Prostate gland (tissue), 2 donors: ENCODE measurements around the gene RGS21.

Experiments used
- POLR2A ChIP-seq: fragments of 450-650 bp; IDR thresholded peaks from one replicate; pipeline ENCODE4 v1.6.1; 2016; ENCODE audit warnings: antibody characterized with exemption, mild to moderate bottlenecking
- POLR2AphosphoS5 ChIP-seq: sonication (generic); formaldehyde crosslinking; IDR thresholded peaks from one replicate; pipeline ENCODE4 v1.6.1; 2017; ENCODE audit warnings: antibody characterized with exemption
- TF ChIP-seq, protein P1 (sequence below), 4 experiments: fragments of 200-600 bp in 2 of 4; fragments of 450-650 bp in 2 of 4; sonication (generic) in 2 of 4; IDR thresholded peaks; 1 replicate in 3 of 4; 2 replicates in 1 of 4; pipeline ENCODE4 v1.5.1; 2016 to 2019; ENCODE audit warnings: antibody characterized with exemption in 4 of 4, mild to moderate bottlenecking in 2 of 4, moderate library complexity in 2 of 4

DNA sequence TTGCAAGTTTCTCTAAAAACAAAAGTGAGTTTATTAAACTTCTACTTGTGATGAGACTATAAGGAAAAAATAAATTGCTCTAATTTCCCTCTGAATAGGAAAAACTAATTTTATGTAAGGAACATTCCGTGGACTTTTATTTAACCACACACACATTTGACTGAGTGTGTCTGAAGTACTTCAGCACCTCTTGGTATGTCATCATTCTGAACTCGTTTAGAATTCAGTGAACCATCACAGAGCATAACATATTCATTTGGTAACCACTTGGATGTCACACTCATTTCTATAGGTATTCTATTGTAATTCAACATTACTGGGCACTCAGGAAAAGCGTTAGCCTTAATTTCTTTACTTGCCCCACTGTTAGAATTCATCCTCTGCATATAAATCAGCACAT is 79.1 kb downstream of the RGS21 start:
- TF ChIP-seq POLR2AphosphoS5 (no peak), POLR2A (no peak)
- TF ChIP-seq, protein P1, sequence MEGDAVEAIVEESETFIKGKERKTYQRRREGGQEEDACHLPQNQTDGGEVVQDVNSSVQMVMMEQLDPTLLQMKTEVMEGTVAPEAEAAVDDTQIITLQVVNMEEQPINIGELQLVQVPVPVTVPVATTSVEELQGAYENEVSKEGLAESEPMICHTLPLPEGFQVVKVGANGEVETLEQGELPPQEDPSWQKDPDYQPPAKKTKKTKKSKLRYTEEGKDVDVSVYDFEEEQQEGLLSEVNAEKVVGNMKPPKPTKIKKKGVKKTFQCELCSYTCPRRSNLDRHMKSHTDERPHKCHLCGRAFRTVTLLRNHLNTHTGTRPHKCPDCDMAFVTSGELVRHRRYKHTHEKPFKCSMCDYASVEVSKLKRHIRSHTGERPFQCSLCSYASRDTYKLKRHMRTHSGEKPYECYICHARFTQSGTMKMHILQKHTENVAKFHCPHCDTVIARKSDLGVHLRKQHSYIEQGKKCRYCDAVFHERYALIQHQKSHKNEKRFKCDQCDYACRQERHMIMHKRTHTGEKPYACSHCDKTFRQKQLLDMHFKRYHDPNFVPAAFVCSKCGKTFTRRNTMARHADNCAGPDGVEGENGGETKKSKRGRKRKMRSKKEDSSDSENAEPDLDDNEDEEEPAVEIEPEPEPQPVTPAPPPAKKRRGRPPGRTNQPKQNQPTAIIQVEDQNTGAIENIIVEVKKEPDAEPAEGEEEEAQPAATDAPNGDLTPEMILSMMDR (IDR thresholded peaks at IDR 0.05): no peak
